ENCODE data around the gene CASP8AP2.
"Not testable (repeated sequence)": the region's sequence is repeated elsewhere in the genome, so short reads cannot be mapped to it uniquely, and the experiment has no call there.

Gene CASP8AP2

GRCh38 chr6:89792881-89793280 is 36.8 kb upstream of the CASP8AP2 start:
- peaks cover 0 to 4% (median 0%) of the 10 kb centered on the region in 5 donors for H3K4me1 ChIP-seq (ENCODE audit: control insufficient read depth in 5 of 5, insufficient read depth in 5 of 5, low read length in 5 of 5)
- H3K9ac ChIP-seq (ENCODE audit: low read length in 5 of 5), result no peak overlapping the region
- H3K9me3 ChIP-seq (ENCODE audit: control insufficient read depth in 5 of 5, low read length in 5 of 5), result no peaks in the 10 kb centered on the region
- H3K36me3 ChIP-seq (ENCODE audit: control insufficient read depth in 5 of 5, insufficient read depth in 5 of 5, low read length in 5 of 5), result peaks cover 20 to 46% (median 35%) of the 10 kb centered on the region in 5 donors
- H3K27me3 ChIP-seq (ENCODE audit: control insufficient read depth in 5 of 5, insufficient read depth in 4 of 5, low read length in 5 of 5), result no peaks in the 10 kb centered on the region
- no peak overlapping the region for H3K27ac ChIP-seq (ENCODE audit: low read depth, low read length)
- no peak overlapping the region for H3K4me3 ChIP-seq (ENCODE audit: low read depth in 1 of 5, low read length in 5 of 5)

- H3K27me3 ChIP-seq (ENCODE audit: control insufficient read depth in 5 of 5, insufficient read depth in 4 of 5, low read length in 5 of 5), result no peaks in the 10 kb centered on the region
- H3K4me1 ChIP-seq (ENCODE audit: control insufficient read depth in 5 of 5, insufficient read depth in 5 of 5, low read length in 5 of 5), result peaks cover 0 to 4% (median 0%) of the 10 kb centered on the region in 5 donors
- H3K9me3 ChIP-seq (ENCODE audit: control insufficient read depth in 5 of 5, low read length in 5 of 5), result no peaks in the 10 kb centered on the region
- no peak overlapping the region for H3K27ac ChIP-seq (ENCODE audit: low read depth, low read length)
- peaks cover 20 to 39% (median 32%) of the 10 kb centered on the region in 5 donors for H3K36me3 ChIP-seq (ENCODE audit: control insufficient read depth in 5 of 5, insufficient read depth in 5 of 5, low read length in 5 of 5)
- H3K9ac ChIP-seq (ENCODE audit: low read length in 5 of 5), result no peak overlapping the region
- no peak overlapping the region for H3K4me3 ChIP-seq (ENCODE audit: low read depth in 1 of 5, low read length in 5 of 5)
Measured at GRCh38 chr6:89793586-89793985, 36.1 kb upstream of the CASP8AP2 start.

GRCh38 chr6:89794324-89794723 is 35.4 kb upstream of the CASP8AP2 start:
- Histone ChIP-seq H3K27ac (ENCODE audit: low read depth, low read length) (no peak overlapping the region), H3K4me1 (ENCODE audit: control insufficient read depth in 5 of 5, insufficient read depth in 5 of 5, low read length in 5 of 5) (peaks cover 0 to 4% (median 0%) of the 10 kb centered on the region in 5 donors), H3K4me3 (ENCODE audit: low read depth in 1 of 5, low read length in 5 of 5) (no peak overlapping the region), H3K36me3 (ENCODE audit: control insufficient read depth in 5 of 5, insufficient read depth in 5 of 5, low read length in 5 of 5) (peaks cover 16 to 39% (median 35%) of the 10 kb centered on the region in 5 donors), H3K9me3 (ENCODE audit: control insufficient read depth in 5 of 5, low read length in 5 of 5) (no peaks in the 10 kb centered on the region), H3K9ac (ENCODE audit: low read length in 5 of 5) (no peak overlapping the region), H3K27me3 (ENCODE audit: control insufficient read depth in 5 of 5, insufficient read depth in 4 of 5, low read length in 5 of 5) (no peaks in the 10 kb centered on the region)

GRCh38 chr6:89797317-89797716 is 32.4 kb upstream of the CASP8AP2 start:
- H3K27ac ChIP-seq (ENCODE audit: low read depth, low read length), result no peak overlapping the region
- H3K4me1 ChIP-seq (ENCODE audit: control insufficient read depth in 5 of 5, insufficient read depth in 5 of 5, low read length in 5 of 5), result peaks cover 0 to 4% (median 0%) of the 10 kb centered on the region in 5 donors
- no peak overlapping the region for H3K4me3 ChIP-seq (ENCODE audit: low read depth in 1 of 5, low read length in 5 of 5)
- no peak overlapping the region for H3K9ac ChIP-seq (ENCODE audit: low read length in 5 of 5)
- no peaks in the 10 kb centered on the region for H3K9me3 ChIP-seq (ENCODE audit: control insufficient read depth in 5 of 5, low read length in 5 of 5)
- H3K27me3 ChIP-seq (ENCODE audit: control insufficient read depth in 5 of 5, insufficient read depth in 4 of 5, low read length in 5 of 5), result no peaks in the 10 kb centered on the region
- peaks cover 12 to 49% (median 26%) of the 10 kb centered on the region in 5 donors for H3K36me3 ChIP-seq (ENCODE audit: control insufficient read depth in 5 of 5, insufficient read depth in 5 of 5, low read length in 5 of 5)

- Histone ChIP-seq H3K9me3 (ENCODE audit: control insufficient read depth in 5 of 5, low read length in 5 of 5) (no peaks in the 10 kb centered on the region), H3K36me3 (ENCODE audit: control insufficient read depth in 5 of 5, insufficient read depth in 5 of 5, low read length in 5 of 5) (peaks cover 11 to 42% (median 21%) of the 10 kb centered on the region in 5 donors), H3K27ac (ENCODE audit: low read depth, low read length) (no peak overlapping the region), H3K27me3 (ENCODE audit: control insufficient read depth in 5 of 5, insufficient read depth in 4 of 5, low read length in 5 of 5) (no peaks in the 10 kb centered on the region), H3K9ac (ENCODE audit: low read length in 5 of 5) (no peak overlapping the region), H3K4me1 (ENCODE audit: control insufficient read depth in 5 of 5, insufficient read depth in 5 of 5, low read length in 5 of 5) (no peaks in the 10 kb centered on the region), H3K4me3 (ENCODE audit: low read depth in 1 of 5, low read length in 5 of 5) (no peak overlapping the region)
Measured at GRCh38 chr6:89799096-89799495, 30.6 kb upstream of the CASP8AP2 start.

GRCh38 chr6:89799756-89800155 is 29.9 kb upstream of the CASP8AP2 start:
- peaks cover 11 to 39% (median 17%) of the 10 kb centered on the region in 5 donors for H3K36me3 ChIP-seq (ENCODE audit: control insufficient read depth in 5 of 5, insufficient read depth in 5 of 5, low read length in 5 of 5)
- no peak overlapping the region for H3K9ac ChIP-seq (ENCODE audit: low read length in 5 of 5)

GRCh38 chr6:89803271-89803670 is 26.4 kb upstream of the CASP8AP2 start:
- Histone ChIP-seq H3K4me1 (ENCODE audit: control insufficient read depth in 5 of 5, insufficient read depth in 5 of 5, low read length in 5 of 5) (no peaks in the 10 kb centered on the region), H3K4me3 (ENCODE audit: low read depth in 1 of 5, low read length in 5 of 5) (no peak overlapping the region), H3K27me3 (ENCODE audit: control insufficient read depth in 5 of 5, insufficient read depth in 4 of 5, low read length in 5 of 5) (no peaks in the 10 kb centered on the region), H3K27ac (ENCODE audit: low read depth, low read length) (no peak overlapping the region), H3K9ac (ENCODE audit: low read length in 5 of 5) (no peak overlapping the region), H3K9me3 (ENCODE audit: control insufficient read depth in 5 of 5, low read length in 5 of 5) (no peaks in the 10 kb centered on the region), H3K36me3 (ENCODE audit: control insufficient read depth in 5 of 5, insufficient read depth in 5 of 5, low read length in 5 of 5) (peaks cover 9 to 35% (median 17%) of the 10 kb centered on the region in 5 donors)

More at GRCh38 chr6:89799756-89800155, 29.9 kb upstream of the CASP8AP2 start:
- Histone ChIP-seq H3K4me3 (ENCODE audit: low read depth in 1 of 5, low read length in 5 of 5) (no peak overlapping the region), H3K9me3 (ENCODE audit: control insufficient read depth in 5 of 5, low read length in 5 of 5) (no peaks in the 10 kb centered on the region), H3K27me3 (ENCODE audit: control insufficient read depth in 5 of 5, insufficient read depth in 4 of 5, low read length in 5 of 5) (no peaks in the 10 kb centered on the region), H3K4me1 (ENCODE audit: control insufficient read depth in 5 of 5, insufficient read depth in 5 of 5, low read length in 5 of 5) (no peaks in the 10 kb centered on the region), H3K27ac (ENCODE audit: low read depth, low read length) (no peak overlapping the region)

GRCh38 chr6:89805814-89806371 is 23.8 kb upstream of the CASP8AP2 start:
- Histone ChIP-seq H3K4me1 (ENCODE audit: control insufficient read depth in 5 of 5, insufficient read depth in 5 of 5, low read length in 5 of 5) (no peaks in the 10 kb centered on the region), H3K9ac (ENCODE audit: low read length in 5 of 5) (no peak overlapping the region)

GRCh38 chr6:89807581-89807980 is 22.1 kb upstream of the CASP8AP2 start:
- no peaks in the 10 kb centered on the region for H3K9me3 ChIP-seq (ENCODE audit: control insufficient read depth in 5 of 5, low read length in 5 of 5)
- H3K36me3 ChIP-seq (ENCODE audit: control insufficient read depth in 5 of 5, insufficient read depth in 5 of 5, low read length in 5 of 5), result peaks cover 0 to 8% (median 6%) of the 10 kb centered on the region in 5 donors
- H3K27me3 ChIP-seq (ENCODE audit: control insufficient read depth in 5 of 5, insufficient read depth in 4 of 5, low read length in 5 of 5), result no peaks in the 10 kb centered on the region
- H3K4me1 ChIP-seq (ENCODE audit: control insufficient read depth in 5 of 5, insufficient read depth in 5 of 5, low read length in 5 of 5), result no peaks in the 10 kb centered on the region
- H3K9ac ChIP-seq (ENCODE audit: low read length in 5 of 5), result no peak overlapping the region
- H3K4me3 ChIP-seq (ENCODE audit: low read depth in 1 of 5, low read length in 5 of 5), result no peak overlapping the region
- H3K27ac ChIP-seq (ENCODE audit: low read depth, low read length), result no peak overlapping the region

More at GRCh38 chr6:89805814-89806371, 23.8 kb upstream of the CASP8AP2 start:
- Histone ChIP-seq H3K4me3 (ENCODE audit: low read depth in 1 of 5, low read length in 5 of 5) (no peak overlapping the region), H3K9me3 (ENCODE audit: control insufficient read depth in 5 of 5, low read length in 5 of 5) (no peaks in the 10 kb centered on the region), H3K27me3 (ENCODE audit: control insufficient read depth in 5 of 5, insufficient read depth in 4 of 5, low read length in 5 of 5) (no peaks in the 10 kb centered on the region), H3K36me3 (ENCODE audit: control insufficient read depth in 5 of 5, insufficient read depth in 5 of 5, low read length in 5 of 5) (peaks cover 4 to 22% (median 9%) of the 10 kb centered on the region in 5 donors), H3K27ac (ENCODE audit: low read depth, low read length) (no peak overlapping the region)

GRCh38 chr6:89813422-89813821 is 16.3 kb upstream of the CASP8AP2 start:
- not testable (repeated sequence) for H3K36me3 ChIP-seq (ENCODE audit: control insufficient read depth in 5 of 5, insufficient read depth in 5 of 5, low read length in 5 of 5); H3K9me3 ChIP-seq (ENCODE audit: control insufficient read depth in 5 of 5, low read length in 5 of 5); H3K27ac ChIP-seq (ENCODE audit: low read depth, low read length); H3K4me3 ChIP-seq (ENCODE audit: low read depth in 1 of 5, low read length in 5 of 5); H3K27me3 ChIP-seq (ENCODE audit: control insufficient read depth in 5 of 5, insufficient read depth in 4 of 5, low read length in 5 of 5); H3K9ac ChIP-seq (ENCODE audit: low read length in 5 of 5)
- peaks cover 0 to 13% (median 7%) of the 10 kb centered on the region in 5 donors for H3K4me1 ChIP-seq (ENCODE audit: control insufficient read depth in 5 of 5, insufficient read depth in 5 of 5, low read length in 5 of 5)

All from subcutaneous abdominal adipose tissue (tissue), 5 donors.